ENCODE data around the gene ACYP2. TPM values are rescaled to one million over a fixed set of nuclear protein-coding genes. Genes with fewer than 3 reads are reported as not detected.

ACYP2 gene
- total RNA-seq, 4 donors from 2014 or later: 3.7 to 15.1 (median 5.7) TPM

GRCh38 chr2:54097124-54097523, 18.3 kb upstream of the ACYP2 start:
- Histone ChIP-seq H3K4me1 (no peaks in the 10 kb centered on the region), H3K4me3 (no peak overlapping the region), H3K27me3 (no peaks in the 10 kb centered on the region), H3K9me3 (no peaks in the 10 kb centered on the region), H3K36me3 (no peaks in the 10 kb centered on the region), H3K27ac (no peak overlapping the region)
- intact Hi-C loops (cut with DNase I): no loop called here
- TF ChIP-seq CTCF (IDR thresholded peaks at IDR 0.05) (no peak), POLR2A (IDR thresholded peaks at IDR 0.05) (no peak)
- DNase-seq: no peak

GRCh38 chr2:54099370-54099769, 16.0 kb upstream of the ACYP2 start:
- no peak overlapping the region for H3K4me3 ChIP-seq
- TF ChIP-seq CTCF (IDR thresholded peaks at IDR 0.05) (no peak), POLR2A (IDR thresholded peaks at IDR 0.05) (no peak)
- peaks cover 0 to 12% (median 8%) of the 10 kb centered on the region in 3 donors for H3K4me1 ChIP-seq
- no peak for DNase-seq
- H3K27me3 ChIP-seq: no peaks in the 10 kb centered on the region
- no peaks in the 10 kb centered on the region for H3K36me3 ChIP-seq
- no peaks in the 10 kb centered on the region for H3K9me3 ChIP-seq
- H3K27ac ChIP-seq: no peak overlapping the region
- WGBS, 2 donors: 87 to 91% methylated on average over 4 of the region's 4 CpGs
- intact Hi-C loops (cut with DNase I): no loop called here

GRCh38 chr2:54099829-54100585, 15.4 kb upstream of the ACYP2 start:
- intact Hi-C loops (cut with DNase I): no loop called here
- no peaks in the 10 kb centered on the region for H3K27me3 ChIP-seq
- H3K4me1 ChIP-seq: peaks cover 0 to 12% (median 8%) of the 10 kb centered on the region in 3 donors
- H3K27ac ChIP-seq: no peak overlapping the region
- WGBS, 2 donors: 86 to 92% methylated on average over 6 of the region's 6 CpGs
- no peaks in the 10 kb centered on the region for H3K9me3 ChIP-seq
- TF ChIP-seq POLR2A (IDR thresholded peaks at IDR 0.05) (no peak), CTCF (IDR thresholded peaks at IDR 0.05) (no peak)
- H3K36me3 ChIP-seq: no peaks in the 10 kb centered on the region
- DNase-seq: no peak
- H3K4me3 ChIP-seq: no peak overlapping the region

GRCh38 chr2:54100772-54101171, 14.6 kb upstream of the ACYP2 start:
- WGBS, 2 donors: 89 to 95% methylated on average over 2 of the region's 2 CpGs
- H3K27ac ChIP-seq: no peak overlapping the region
- TF ChIP-seq POLR2A (IDR thresholded peaks at IDR 0.05) (no peak), CTCF (IDR thresholded peaks at IDR 0.05) (no peak)
- peaks cover 0 to 12% (median 8%) of the 10 kb centered on the region in 3 donors for H3K4me1 ChIP-seq
- DNase-seq: no peak
- no peak overlapping the region for H3K4me3 ChIP-seq
- H3K36me3 ChIP-seq: no peaks in the 10 kb centered on the region
- H3K9me3 ChIP-seq: no peaks in the 10 kb centered on the region
- intact Hi-C loops (cut with DNase I): no loop called here
- no peaks in the 10 kb centered on the region for H3K27me3 ChIP-seq

GRCh38 chr2:54103454-54104314, 11.7 kb upstream of the ACYP2 start:
- no peaks in the 10 kb centered on the region for H3K36me3 ChIP-seq
- no peak overlapping the region for H3K4me3 ChIP-seq
- no peaks in the 10 kb centered on the region for H3K9me3 ChIP-seq
- peak; percentile 23 for DNase-seq
- intact Hi-C loops (cut with DNase I): no loop called here
- WGBS, 2 donors: 10% methylated on average over 3 of the region's 3 CpGs
- TF ChIP-seq CTCF (IDR thresholded peaks at IDR 0.05) (peak in 4 of 6 experiments; percentile 5 to 49 (median 17)), POLR2A (IDR thresholded peaks at IDR 0.05) (no peak)
- H3K27ac ChIP-seq: peak overlapping the region in 1 of 4 donors; percentile 17
- no peaks in the 10 kb centered on the region for H3K27me3 ChIP-seq
- H3K4me1 ChIP-seq: peaks cover 0 to 12% (median 8%) of the 10 kb centered on the region in 3 donors

Measured in esophagus squamous epithelium (tissue), 5 donors.